DND-41 (cell line): ENCODE results near the gene NDRG4.

ENCODE experiments used
- ATAC-seq: fragments of 200-7000 bp; cut with Tn5 transposase; 3 replicates; pipeline ENCODE4 v1.9.1; 2021; ENCODE audit warnings: low read depth; ENCODE audit not compliant: insufficient read depth
- DNase-seq: peaks from one replicate; pipeline ENCODE4 v3.0.0-alpha.2; 2020
- H2AFZ ChIP-seq: 2 replicates; pipeline ENCODE4 v1.6.0; 2012; ENCODE audit warnings: low read depth, low read length
- H3K27ac ChIP-seq: 2 replicates; pipeline ENCODE4 v1.5.1; 2012; ENCODE audit warnings: low read length, inconsistent platforms
- H3K27me3 ChIP-seq: fragments of 200-600 bp; sonication (generic); 2 replicates; pipeline ENCODE4 v1.6.0; 2012; ENCODE audit warnings: low read length, mild to moderate bottlenecking, inconsistent platforms; ENCODE audit not compliant: insufficient read depth, poor library complexity
- H3K36me3 ChIP-seq: 2 replicates; pipeline ENCODE4 v1.5.1; 2012; ENCODE audit warnings: low read length, inconsistent platforms; ENCODE audit not compliant: insufficient read depth
- H3K4me1 ChIP-seq: 2 replicates; pipeline ENCODE4 v1.5.1; 2012; ENCODE audit warnings: mild to moderate bottlenecking, low read length; ENCODE audit not compliant: insufficient read depth
- H3K4me2 ChIP-seq: 2 replicates; pipeline ENCODE4 v1.6.0; 2012; ENCODE audit warnings: mild to moderate bottlenecking, moderate library complexity, low read length, inconsistent platforms; ENCODE audit not compliant: insufficient read depth
- H3K4me3 ChIP-seq, 2 experiments: fragments of 200-600 bp in 1 of 2; shearing (Covaris generic) in 1 of 2; 2 replicates each; pipeline ENCODE4 v1.5.1; 2012 to 2016; ENCODE audit warnings: inconsistent platforms in 2 of 2, low read length in 2 of 2, mild to moderate bottlenecking in 2 of 2, low read depth in 1 of 2, moderate library complexity in 1 of 2
- H3K79me2 ChIP-seq: 2 replicates; pipeline ENCODE4 v1.6.0; 2012; ENCODE audit warnings: low read length, inconsistent platforms; ENCODE audit not compliant: insufficient read depth
- H3K9ac ChIP-seq: 2 replicates; pipeline ENCODE4 v1.6.0; 2012; ENCODE audit warnings: low read depth, mild to moderate bottlenecking, inconsistent platforms, low read length, moderate library complexity
- H3K9me3 ChIP-seq: 2 replicates; pipeline ENCODE4 v1.5.1; 2012; ENCODE audit warnings: low read length, moderate library complexity, mild to moderate bottlenecking, inconsistent platforms; ENCODE audit not compliant: insufficient read depth, severe bottlenecking
- H4K20me1 ChIP-seq: 2 replicates; pipeline ENCODE4 v1.6.0; 2012; ENCODE audit warnings: low read length; ENCODE audit not compliant: insufficient read depth
- EZH2 ChIP-seq: IDR thresholded peaks from 3 replicates; pipeline ENCODE4 v1.6.1; 2012; ENCODE audit warnings: borderline replicate concordance, low read depth, mild to moderate bottlenecking, moderate library complexity, low read length, inconsistent platforms; ENCODE audit not compliant: severe bottlenecking
- TF ChIP-seq, protein P1 (sequence below): IDR thresholded peaks from 2 replicates; pipeline ENCODE4 v1.5.1; 2012; ENCODE audit warnings: borderline replicate concordance, low read length, moderate library complexity, mild to moderate bottlenecking; ENCODE audit not compliant: poor library complexity, severe bottlenecking; ENCODE audit errors: extremely low read depth

Gene NDRG4

DNA sequence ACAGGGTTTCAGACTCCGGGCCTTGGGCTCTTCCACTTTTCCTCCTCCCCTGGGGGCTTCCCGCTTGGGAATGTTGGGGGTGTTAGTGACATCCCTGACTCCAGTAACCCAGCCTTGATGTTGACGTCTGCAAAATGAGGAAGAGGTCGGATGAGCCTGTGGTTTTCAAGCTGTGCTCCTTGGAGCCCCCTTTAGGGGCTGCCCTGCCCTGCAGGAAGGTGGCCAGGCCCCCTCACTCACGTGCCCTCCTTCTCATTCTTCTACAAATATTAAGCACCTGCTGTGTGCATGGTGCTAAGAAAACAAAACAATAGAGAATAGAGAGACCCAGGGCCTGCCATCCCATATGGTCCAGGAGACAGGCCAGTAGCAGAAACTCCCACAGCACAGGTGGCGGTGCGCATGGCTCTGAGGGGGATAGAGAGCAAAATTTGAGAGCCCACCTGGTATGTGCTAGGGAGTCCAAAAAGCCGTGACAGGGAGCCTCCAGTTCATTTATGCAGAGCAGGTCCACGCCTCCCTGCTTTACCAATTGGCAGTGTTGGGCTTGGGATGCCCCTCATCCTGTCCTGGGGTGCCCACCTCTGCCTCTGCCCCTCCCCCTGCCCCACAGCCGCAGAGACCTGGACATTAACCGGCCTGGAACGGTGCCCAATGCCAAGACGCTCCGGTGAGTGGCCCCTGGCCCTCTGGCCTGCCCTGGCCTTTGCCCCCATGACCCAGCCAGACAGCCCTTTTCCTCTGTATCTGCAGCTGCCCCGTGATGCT, 7.4 kb downstream of the NDRG4 start:
- Histone ChIP-seq H3K4me1 (no peaks in the 10 kb centered on the region), H3K79me2 (no peaks in the 10 kb centered on the region), H4K20me1 (peaks cover 16% of the 10 kb centered on the region), H3K27me3 (no peaks in the 10 kb centered on the region), H3K4me3 (no peak overlapping the region), H3K36me3 (peaks cover 12% of the 10 kb centered on the region; the same call in 1 of the 2 replicates), H2AFZ (no peak overlapping the region), H3K4me2 (no peak overlapping the region), H3K27ac (no peak overlapping the region), H3K9me3 (no peaks in the 10 kb centered on the region), H3K9ac (no peak overlapping the region)
- no peak for DNase-seq
- no peak for ATAC-seq
- TF ChIP-seq, protein P1, sequence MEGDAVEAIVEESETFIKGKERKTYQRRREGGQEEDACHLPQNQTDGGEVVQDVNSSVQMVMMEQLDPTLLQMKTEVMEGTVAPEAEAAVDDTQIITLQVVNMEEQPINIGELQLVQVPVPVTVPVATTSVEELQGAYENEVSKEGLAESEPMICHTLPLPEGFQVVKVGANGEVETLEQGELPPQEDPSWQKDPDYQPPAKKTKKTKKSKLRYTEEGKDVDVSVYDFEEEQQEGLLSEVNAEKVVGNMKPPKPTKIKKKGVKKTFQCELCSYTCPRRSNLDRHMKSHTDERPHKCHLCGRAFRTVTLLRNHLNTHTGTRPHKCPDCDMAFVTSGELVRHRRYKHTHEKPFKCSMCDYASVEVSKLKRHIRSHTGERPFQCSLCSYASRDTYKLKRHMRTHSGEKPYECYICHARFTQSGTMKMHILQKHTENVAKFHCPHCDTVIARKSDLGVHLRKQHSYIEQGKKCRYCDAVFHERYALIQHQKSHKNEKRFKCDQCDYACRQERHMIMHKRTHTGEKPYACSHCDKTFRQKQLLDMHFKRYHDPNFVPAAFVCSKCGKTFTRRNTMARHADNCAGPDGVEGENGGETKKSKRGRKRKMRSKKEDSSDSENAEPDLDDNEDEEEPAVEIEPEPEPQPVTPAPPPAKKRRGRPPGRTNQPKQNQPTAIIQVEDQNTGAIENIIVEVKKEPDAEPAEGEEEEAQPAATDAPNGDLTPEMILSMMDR: no peak
- no peak for TF ChIP-seq EZH2

GRCh38 chr16:58507963-58508670, 8.2 kb downstream of the NDRG4 start:
- no peak overlapping the region for H3K27ac ChIP-seq
- DNase-seq (no peak), ATAC-seq (no peak)
- no peak overlapping the region for H3K9ac ChIP-seq
- no peak overlapping the region for H2AFZ ChIP-seq
- peaks cover 17% of the 10 kb centered on the region for H4K20me1 ChIP-seq
- H3K36me3 ChIP-seq: peaks cover 15% of the 10 kb centered on the region; the same call in 1 of the 2 replicates
- H3K4me3 ChIP-seq: no peak overlapping the region
- no peaks in the 10 kb centered on the region for H3K9me3 ChIP-seq
- no peaks in the 10 kb centered on the region for H3K79me2 ChIP-seq
- no peaks in the 10 kb centered on the region for H3K4me1 ChIP-seq
- no peak overlapping the region for H3K4me2 ChIP-seq
- TF ChIP-seq EZH2: no peak
- TF ChIP-seq, protein P1: no peak
- no peaks in the 10 kb centered on the region for H3K27me3 ChIP-seq

GRCh38 chr16:58508671-58509251, 8.8 kb downstream of the NDRG4 start:
- Histone ChIP-seq H3K27ac (no peak overlapping the region), H2AFZ (no peak overlapping the region), H3K36me3 (peaks cover 15% of the 10 kb centered on the region; the same call in 1 of the 2 replicates), H3K27me3 (no peaks in the 10 kb centered on the region), H3K9ac (no peak overlapping the region), H4K20me1 (peaks cover 17% of the 10 kb centered on the region), H3K4me3 (no peak overlapping the region), H3K4me1 (no peaks in the 10 kb centered on the region), H3K79me2 (no peaks in the 10 kb centered on the region), H3K9me3 (no peaks in the 10 kb centered on the region), H3K4me2 (no peak overlapping the region)
- DNase-seq (no peak), ATAC-seq (no peak)
- no peak for TF ChIP-seq EZH2
- TF ChIP-seq, protein P1: no peak
